Measurements from ENCODE around the gene SKA3.

The SKA3 gene

GRCh38 chr13:21115231-21115630 lies 61.1 kb downstream of the SKA3 start:
- no peak for DNase-seq (ENCODE audit: low spot score)

- DNase-seq (ENCODE audit: low spot score): no peak
These were observed 64.8 kb downstream of the SKA3 start for GRCh38 chr13:21111546-21111945.

- no peak for DNase-seq (ENCODE audit: low spot score)
These were observed 67.2 kb downstream of the SKA3 start for GRCh38 chr13:21109168-21109567.

GRCh38 chr13:21106089-21106488 lies 70.3 kb downstream of the SKA3 start:
- DNase-seq (ENCODE audit: low spot score): no peak

GRCh38 chr13:21104199-21105019 lies 71.9 kb downstream of the SKA3 start:
- DNase-seq (ENCODE audit: low spot score): no peak

Measured in activated CD4-positive, alpha-beta T cell treated with anti-CD3 and anti-CD28 coated beads, Interleukin-2, Interleukin-4, amounts not matched to agents 100 ng/mL and 50 ng/mL, durations not matched to agents 16 hours and 8 hours (primary cell).